NCI-H2107 (cell line): ENCODE measurements around the gene MAN1A1.

ENCODE experiments used
- DNase-seq: peaks from one replicate; lab custom pipeline; 2025; lab: John Stamatoyannopoulos, UW

The MAN1A1 gene

GRCh38 chr6:119346450-119346849 lies 3.1 kb downstream of the MAN1A1 start:
- no peak for DNase-seq

GRCh38 chr6:119345114-119345513 lies 4.4 kb downstream of the MAN1A1 start:
- no peak for DNase-seq

DNA sequence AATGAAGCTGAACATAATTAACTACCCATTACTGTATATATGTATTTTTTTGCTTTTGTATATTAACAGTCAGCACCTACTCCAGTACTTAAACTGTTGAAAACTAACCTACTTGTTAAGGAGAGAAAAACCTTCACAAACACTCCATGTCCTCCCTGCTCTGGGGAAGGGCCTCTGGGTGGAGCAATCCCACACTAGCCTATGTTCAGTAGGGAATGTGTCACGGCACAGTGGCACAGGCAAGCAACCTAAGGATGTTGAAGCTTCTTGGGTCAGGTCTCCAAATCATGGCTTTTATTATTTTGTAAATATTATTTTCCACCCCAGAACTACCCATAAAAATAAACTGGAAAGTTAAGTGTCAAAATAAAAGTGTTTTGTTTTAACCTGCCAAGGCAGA lies 5.3 kb downstream of the MAN1A1 start:
- no peak for DNase-seq

- DNase-seq = no peak
Observed at GRCh38 chr6:119343573-119344146, 5.9 kb downstream of the MAN1A1 start.

- no peak for DNase-seq
Observed at GRCh38 chr6:119343167-119343566, 6.4 kb downstream of the MAN1A1 start.

GRCh38 chr6:119342430-119342829 lies 7.1 kb downstream of the MAN1A1 start:
- no peak for DNase-seq

GRCh38 chr6:119340796-119341487 lies 8.6 kb downstream of the MAN1A1 start:
- no peak for DNase-seq

GRCh38 chr6:119339941-119340456 lies 9.6 kb downstream of the MAN1A1 start:
- no peak for DNase-seq

DNA sequence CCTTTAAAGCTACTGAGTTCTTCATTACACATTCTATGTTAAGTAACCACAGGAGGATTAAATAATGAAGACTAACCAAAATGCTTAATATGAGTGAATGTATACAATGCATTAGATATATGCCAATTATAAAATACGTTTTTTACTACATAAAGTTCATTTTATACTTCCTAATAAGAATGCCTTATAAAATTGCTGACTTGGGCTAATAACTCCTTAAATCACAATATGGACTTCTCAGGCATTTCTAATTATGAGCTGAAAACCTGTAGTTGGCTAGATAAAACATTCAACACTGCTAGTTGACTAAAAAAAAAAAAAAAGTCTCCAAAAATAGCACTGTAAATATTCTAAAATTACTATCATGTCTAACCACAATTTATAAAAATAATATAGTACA lies 11.8 kb downstream of the MAN1A1 start:
- no peak for DNase-seq

DNA sequence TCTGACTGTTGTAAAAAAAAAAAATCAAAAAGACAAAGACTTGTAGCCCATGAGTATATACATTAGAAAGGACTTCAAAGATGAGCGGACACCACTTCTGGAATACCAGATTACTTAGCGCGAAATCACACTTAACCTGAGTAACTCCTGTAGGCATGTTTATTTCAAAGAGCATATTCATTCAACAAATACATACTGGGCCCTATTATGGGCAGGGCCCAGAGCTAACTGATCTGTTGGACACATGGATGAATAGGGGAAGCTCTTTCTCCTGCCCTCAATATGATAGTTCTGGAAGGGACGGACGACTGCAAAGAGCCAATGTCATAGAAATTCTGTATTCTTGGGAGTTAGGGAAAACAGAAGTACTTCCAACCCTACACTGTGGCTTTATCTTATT lies 12.3 kb downstream of the MAN1A1 start:
- DNase-seq = no peak

GRCh38 chr6:119334535-119335264 lies 14.9 kb downstream of the MAN1A1 start:
- no peak for DNase-seq

- DNase-seq = no peak
Observed at GRCh38 chr6:119333707-119334295, 15.8 kb downstream of the MAN1A1 start.

DNA sequence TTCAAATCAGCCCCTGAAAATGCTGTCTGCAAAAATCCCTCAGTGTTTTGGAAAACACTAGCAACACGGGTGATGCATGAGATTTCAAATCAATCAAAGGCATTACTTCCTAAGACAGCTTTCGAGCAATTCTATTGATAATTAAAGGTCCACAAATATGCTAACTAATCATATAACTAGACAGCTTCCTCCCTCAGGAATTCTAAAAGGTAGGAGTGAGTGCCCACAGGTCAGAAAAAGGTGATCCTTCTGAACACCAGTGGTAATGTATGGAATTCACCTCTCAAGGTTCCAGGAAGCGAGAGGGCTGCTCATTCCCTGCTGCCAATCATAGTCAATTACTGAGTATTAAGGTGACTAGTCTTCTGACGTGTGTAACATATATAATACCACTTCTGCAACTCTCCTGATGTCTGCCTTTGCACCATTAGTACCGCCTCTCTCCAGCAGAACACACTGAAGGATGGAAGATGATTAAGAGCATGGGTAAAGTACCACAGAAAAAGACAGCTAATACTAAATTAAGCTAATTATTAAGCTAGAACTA lies 16.4 kb downstream of the MAN1A1 start:
- no peak for DNase-seq

- no peak for DNase-seq
Observed at GRCh38 chr6:119331663-119332286, 17.8 kb downstream of the MAN1A1 start.

DNA sequence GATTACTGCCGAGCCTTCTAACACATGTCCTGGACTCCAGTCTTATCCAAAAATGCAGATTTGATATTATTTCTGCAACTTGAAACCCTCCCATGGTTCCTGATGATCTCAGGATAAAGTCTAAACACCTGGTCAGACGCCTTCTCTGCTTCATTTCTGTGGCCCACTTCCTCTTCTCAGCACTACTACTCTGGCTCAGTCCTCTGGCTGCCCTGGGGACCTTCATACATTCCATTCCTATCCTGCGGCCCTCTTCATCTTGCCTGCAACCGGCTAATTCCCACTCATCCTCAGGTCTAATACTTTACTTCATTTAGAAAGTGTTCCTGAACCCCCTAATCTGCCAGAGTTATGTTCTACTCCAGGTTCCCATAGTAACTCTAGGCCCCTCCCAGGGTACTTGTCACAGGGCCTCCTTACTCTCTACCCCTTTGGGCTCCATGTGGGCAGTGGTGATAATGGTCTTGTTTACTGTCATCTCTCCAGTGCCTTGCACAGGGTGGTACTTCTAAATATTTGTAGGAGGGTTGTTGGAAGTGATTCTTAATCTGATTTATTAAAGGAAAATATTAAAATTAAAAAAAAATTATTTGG lies 18.9 kb downstream of the MAN1A1 start:
- DNase-seq = no peak

GRCh38 chr6:119329794-119330180 lies 19.8 kb downstream of the MAN1A1 start:
- DNase-seq = no peak

- no peak for DNase-seq
Observed at GRCh38 chr6:119328892-119329793, 20.4 kb downstream of the MAN1A1 start.

GRCh38 chr6:119328254-119328653 lies 21.3 kb downstream of the MAN1A1 start:
- no peak for DNase-seq

DNA sequence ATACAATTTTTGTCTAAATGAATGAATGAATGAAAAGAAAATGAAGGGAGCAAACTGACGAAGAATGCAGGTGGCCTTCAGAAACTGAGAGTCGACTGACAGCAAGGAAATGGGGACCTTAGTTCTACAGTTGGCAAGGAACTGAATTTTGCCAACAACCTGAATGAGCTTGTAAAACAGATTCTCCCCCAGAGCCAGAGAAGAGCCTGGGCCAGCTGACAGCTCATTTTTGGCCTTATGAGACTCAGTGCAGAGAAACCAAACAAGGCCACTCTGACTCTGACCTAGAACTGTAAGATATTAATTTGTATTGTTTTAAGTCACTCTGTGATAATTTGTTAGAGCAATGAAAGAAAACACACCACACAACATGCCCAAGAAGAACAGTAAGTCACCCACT lies 21.8 kb downstream of the MAN1A1 start:
- no peak for DNase-seq

DNA sequence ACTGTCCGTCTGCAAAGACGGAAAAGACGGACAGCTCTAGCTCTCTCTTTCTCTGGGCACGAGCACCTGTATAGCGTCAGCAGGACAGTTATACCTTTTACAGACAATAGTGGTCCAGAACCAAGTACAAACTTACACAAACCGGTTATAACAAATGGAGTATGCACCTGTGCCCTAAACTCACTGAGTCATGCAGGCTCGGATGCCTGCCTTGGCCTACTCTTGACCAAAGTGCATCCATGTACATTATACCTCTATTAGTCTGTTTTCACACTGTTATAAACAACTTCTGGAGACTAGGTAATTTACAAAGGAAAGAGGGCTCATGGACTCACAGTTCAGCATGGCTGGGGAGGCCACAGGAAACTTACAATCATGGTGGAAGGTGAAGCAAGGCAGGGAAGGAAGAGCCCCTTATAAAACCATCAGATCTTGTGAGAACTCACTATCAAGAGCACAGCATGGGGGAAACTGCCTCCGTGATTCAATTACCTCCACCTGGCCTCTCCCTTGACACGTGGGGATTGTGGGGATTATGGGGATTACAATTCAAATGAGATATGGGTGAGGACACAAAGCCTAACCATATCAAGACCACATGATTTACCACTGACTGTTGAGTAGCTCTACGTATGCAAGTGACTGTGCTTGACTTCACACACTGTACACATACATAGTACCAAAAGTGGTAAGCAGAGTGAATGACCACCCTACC lies 23.1 kb downstream of the MAN1A1 start:
- DNase-seq = no peak
